Ishikawa (cell line): ENCODE measurements around the gene STAC.

ENCODE experiments used
- CREB1 ChIP-seq: IDR thresholded peaks from 2 replicates; pipeline ENCODE4 v1.6.1; 2012; ENCODE audit warnings: low read depth
- EP300 ChIP-seq: IDR thresholded peaks from 2 replicates; pipeline ENCODE4 v1.6.1; 2012; ENCODE audit warnings: borderline replicate concordance
- REST ChIP-seq: IDR thresholded peaks from 2 replicates; pipeline ENCODE4 v1.6.1; 2012; ENCODE audit warnings: low read depth, mild to moderate bottlenecking
- TCF12 ChIP-seq: IDR thresholded peaks from 2 replicates; pipeline ENCODE4 v1.6.1; 2012; ENCODE audit warnings: low read depth
- YY1 ChIP-seq: IDR thresholded peaks from 2 replicates; pipeline ENCODE4 v1.6.1; 2012; ENCODE audit warnings: low read depth

GRCh38 chr3:36332139-36332538, 48.2 kb upstream of the STAC start:
- TF ChIP-seq TCF12 (no peak), REST (no peak), CREB1 (no peak), EP300 (no peak), YY1 (no peak)
